HG02981 (cell line): ENCODE data around the gene COL25A1.

Experiments used
- ATAC-seq: cut with Tn5 transposase; IDR thresholded peaks from one replicate; pipeline ENCODE4 v1.9.1; 2021; ENCODE audit warnings: mild to moderate bottlenecking, moderate library complexity; ENCODE audit not compliant: unreplicated experiment

Gene COL25A1

DNA sequence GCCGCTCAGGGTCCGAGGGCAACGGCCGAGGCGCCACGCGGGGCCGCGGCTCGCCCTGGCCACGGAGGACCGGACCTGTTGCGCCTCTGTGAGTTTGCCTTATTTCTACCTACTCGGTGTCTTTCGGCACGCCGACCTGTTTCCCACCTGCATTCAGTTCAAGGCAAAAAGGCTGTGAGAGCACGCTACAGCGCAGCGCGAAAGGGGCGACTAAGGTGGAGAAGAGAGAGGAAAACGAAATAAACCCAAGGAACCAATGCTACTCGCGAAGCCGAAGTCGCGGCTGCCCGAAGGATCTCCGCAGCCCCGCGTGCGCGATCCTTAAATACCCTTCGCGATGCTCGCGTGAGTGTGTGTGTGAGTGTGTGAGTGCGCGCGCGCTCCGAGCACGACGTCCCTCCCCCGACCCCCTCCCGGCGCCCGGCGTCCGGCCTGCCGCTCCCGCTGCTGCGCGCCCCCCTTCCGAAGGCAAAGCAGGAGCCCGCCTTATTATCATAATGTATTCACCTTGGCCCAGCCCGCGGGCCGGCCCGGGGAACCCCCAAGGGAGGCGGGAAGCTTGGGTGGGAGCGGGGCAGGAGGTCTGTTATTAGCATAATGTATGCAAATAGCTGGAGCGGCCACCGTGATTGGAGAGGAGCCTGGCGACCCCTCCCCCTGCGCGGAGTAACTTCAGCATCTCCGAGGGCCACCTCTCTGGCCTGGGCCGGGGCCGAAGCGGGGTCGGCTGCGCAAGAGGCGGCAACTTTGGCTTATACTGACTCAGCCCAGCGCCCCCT, at the start of gene COL25A1:
COL25A1 (minus strand) TSS at position 298 of the 779 bp plus-strand sequence.
- ATAC-seq, result no peak

DNA sequence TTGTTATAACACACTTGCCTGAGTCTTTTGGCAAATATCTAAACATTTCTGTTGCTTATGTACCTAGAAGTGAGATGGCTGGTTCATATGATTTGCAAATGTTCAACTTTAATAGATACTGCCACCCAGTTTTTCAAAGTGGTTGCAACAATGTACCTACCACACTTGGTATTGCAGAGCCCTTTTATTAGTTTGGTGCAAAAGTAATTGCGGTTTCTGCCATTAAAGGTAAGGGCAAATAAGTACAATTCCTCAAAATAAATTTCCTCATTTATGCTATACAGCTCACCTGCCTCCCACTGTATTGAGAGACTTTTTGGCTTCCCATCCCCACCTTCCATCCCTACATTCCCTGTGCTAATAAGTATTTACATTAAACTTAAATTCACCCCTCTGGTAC, 47.7 kb upstream of the COL25A1 start:
- ATAC-seq, result no peak

DNA sequence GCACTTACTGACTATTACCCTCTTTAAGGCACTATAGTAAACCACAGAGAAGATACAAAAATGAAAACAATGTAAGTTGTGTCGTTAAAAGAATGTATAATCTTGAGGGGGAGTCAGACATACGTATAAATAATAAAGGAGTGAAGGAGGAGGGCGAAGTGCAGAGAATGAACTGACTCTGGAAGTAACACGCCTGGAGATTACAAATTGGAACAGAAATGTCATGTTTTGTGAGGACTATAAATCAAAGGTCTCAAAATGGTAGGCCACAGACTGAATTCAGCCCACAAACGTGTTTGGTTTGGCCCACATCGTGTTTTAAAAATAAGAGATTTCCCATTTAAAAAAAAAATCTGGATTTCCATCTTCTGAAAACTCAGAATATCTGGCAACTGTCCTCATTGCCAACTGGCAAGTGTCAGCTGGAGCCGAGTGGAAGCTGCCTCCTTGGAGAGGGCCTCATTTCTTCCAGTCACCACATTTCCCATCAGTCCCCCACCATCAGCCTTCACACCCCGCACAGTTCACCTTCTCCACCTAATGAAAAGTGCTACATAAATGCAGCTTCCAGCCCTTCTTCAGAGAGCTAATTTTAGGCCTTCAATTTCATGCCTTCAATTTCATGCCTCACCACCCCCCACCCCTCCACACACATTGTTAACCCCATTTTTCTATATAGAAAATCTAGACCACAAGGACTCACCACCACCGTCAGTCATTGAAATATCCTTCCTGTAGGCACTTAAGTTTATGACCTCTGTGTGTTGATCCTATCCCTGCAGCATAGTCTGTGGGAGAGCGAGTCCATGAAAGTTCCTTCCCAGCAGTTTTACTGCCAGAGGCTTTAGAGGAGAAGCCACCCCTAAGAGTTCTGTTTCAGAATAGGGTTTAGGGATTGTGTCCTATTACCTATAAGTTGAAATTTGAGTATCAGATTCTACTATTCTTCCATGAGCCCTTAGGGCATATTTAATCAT, 32.0 kb upstream of the COL25A1 start:
- no peak for ATAC-seq

DNA sequence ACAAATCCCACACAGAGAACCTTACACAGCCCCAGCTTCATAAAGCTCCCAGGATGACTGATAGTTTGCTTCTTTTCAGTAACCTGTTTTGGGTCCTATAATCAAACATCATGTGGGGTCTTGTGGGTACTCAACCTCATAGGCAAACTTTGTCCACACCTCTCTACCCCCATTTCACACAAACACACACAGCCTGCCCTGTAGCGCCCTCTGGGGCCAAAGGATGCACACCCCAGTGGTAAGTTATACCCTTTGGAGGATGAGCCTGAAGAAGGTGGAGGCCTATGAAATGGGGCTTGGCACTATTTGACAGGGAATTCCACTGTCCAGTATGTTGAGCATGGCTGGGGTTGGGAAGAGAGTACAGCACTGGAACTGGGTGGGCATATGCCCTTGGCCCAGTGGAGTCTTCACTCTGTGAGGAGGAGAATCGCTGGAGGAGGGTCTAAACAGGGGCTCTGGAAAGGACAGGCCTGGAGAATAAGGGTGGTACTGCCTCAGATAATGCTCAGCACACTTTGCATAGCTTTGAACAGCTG, 30.5 kb upstream of the COL25A1 start:
- no peak for ATAC-seq

DNA sequence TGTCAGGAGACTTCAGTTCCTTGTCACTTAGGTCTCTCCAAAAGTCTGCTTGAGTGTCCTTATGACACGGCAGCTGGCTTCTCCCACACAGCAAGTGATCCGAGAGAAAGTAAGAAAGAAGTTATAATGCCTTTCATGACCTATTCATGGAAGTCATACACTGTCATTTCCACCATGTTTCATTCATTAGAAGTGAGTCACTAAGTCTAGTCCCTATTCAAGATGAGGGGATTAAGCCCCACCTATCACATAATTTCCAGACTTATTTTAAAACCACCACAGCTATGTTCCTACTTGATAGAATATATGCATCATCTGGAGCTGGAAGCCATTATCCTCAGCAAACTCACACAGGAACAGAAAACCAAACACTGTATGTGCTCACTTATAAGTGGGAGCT, 25.2 kb upstream of the COL25A1 start:
- ATAC-seq, result no peak

DNA sequence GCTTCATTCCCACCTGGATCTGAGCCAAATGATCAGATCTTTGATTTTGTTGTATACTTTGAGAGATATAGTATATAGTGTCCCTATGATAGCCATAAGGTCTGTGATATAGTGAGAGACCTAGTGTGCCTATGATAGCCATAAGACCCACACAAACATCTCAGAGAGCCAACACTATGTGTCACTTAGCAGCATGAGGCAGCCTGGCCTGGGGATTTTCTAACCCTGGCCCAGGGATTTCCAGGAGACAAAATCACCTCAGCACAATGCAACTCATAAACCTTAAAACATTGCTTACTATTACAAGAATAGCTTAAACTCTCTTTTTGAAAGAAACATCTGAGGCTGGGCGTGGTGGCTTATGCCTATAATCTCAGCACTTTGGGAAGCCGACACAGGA, 23.2 kb upstream of the COL25A1 start:
- ATAC-seq, result no peak

DNA sequence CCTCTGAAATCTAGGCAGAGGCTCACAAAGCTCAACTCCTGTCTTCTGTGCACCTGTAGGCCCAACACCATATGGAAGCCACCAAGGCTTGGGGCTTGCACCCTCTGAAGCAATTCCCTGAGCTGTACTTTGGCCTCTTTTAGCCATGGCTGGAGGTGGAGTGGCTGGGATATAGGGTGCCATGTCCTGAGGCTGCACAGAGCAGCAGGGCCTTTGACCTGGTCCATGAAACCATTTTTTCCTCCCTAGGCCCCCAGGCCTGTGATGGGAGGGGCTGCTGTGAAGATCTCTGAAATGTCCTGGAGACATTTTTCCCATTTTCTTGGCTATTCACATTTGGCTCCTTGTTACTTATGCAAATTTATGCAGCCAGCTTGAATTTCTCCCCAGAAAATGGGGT, 20.9 kb upstream of the COL25A1 start:
- ATAC-seq, result no peak

DNA sequence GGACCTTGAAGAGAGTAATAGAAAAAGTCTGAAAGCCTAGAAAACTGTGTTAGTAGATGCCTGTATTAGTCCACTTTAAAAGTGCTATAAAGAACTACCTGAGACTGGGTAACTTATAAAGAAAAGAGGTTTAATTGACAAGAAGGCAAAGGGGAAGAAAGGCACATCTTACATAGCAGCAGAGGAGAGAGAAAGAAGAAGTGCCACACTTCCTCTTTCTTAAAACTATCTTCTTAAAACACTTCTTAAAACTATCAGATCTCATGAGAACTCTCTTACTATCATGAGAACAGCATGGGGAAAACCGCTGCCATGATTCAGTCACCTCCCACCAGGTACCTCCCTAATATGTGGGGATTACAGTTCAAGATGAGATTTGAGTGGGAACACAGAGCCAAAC, 18.8 kb upstream of the COL25A1 start:
- ATAC-seq, result no peak

DNA sequence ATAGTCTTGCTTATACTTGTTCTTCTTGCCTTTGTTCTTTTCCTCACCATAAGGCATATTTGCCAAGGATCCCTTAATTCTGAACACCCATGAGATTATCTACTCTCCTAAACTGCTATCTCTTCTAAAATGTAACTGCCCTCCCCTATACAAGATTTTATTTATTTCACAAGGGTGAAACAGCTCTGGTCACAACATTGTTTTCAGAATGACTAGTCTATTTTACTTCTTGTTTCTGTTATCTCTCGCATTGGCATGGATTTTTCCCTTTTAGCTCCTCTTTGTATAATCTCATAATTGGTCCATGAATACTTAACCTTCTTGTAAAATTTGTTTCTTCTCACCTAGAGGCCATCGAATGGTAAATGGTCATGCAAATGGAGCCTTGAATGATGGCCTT, 17.2 kb upstream of the COL25A1 start:
- no peak for ATAC-seq

DNA sequence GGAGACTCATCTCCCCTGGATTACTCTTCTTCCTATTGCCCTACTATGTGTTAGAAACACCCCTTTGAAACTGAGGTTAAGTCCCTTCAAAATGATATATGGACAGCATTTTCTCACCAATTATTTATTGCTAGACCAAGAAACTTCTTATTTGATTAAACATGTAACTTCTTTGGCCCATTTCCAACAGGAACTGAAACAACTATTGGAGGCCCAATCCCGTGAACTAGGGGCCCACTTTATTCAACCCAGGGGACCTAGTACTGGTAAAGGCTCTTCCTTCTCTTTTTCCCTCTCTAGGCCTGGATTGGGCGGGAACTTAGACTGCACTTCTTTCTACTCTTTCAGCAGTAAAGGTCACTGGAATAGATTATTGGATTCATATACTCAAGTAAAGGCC, 16.7 kb upstream of the COL25A1 start:
- ATAC-seq, result no peak

DNA sequence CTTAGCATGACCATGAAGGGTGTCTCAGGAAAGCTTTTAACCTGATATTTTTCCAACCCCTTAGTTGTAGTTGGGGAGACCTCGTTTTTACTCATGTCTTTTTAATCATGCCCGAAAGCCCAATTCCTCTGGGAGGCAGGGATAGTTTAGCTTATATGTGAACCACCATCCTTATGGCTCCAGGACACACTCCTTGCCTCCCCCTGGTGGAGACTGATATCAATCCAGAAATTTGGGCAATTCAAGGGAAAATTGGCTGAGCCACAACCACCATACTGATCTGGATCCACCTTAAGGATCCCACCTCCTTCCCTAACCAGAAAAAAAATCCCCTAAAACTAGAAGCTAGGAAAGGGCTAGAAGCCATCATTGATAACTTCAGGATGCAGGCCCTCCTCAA, 13.4 kb upstream of the COL25A1 start:
- ATAC-seq, result no peak

DNA sequence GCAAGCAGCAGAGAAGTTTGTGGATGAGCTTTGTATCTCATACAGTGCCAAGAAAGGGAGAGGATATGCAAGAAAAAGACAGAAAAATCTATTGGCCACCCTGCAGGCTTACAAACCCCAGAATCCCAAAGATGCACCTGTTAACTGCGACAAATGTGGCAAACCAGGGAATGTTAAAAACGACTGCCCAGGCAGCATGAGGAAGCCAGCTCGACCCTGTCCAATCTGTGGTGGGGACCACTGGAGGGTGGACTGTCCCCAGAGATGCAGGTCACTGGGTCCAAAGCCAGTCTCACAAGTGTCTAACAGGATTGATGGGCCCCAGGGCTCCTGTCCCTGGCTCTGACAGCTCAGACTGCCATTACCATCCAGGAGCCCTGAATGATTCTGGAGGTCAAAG, 12.9 kb upstream of the COL25A1 start:
- ATAC-seq, result no peak

DNA sequence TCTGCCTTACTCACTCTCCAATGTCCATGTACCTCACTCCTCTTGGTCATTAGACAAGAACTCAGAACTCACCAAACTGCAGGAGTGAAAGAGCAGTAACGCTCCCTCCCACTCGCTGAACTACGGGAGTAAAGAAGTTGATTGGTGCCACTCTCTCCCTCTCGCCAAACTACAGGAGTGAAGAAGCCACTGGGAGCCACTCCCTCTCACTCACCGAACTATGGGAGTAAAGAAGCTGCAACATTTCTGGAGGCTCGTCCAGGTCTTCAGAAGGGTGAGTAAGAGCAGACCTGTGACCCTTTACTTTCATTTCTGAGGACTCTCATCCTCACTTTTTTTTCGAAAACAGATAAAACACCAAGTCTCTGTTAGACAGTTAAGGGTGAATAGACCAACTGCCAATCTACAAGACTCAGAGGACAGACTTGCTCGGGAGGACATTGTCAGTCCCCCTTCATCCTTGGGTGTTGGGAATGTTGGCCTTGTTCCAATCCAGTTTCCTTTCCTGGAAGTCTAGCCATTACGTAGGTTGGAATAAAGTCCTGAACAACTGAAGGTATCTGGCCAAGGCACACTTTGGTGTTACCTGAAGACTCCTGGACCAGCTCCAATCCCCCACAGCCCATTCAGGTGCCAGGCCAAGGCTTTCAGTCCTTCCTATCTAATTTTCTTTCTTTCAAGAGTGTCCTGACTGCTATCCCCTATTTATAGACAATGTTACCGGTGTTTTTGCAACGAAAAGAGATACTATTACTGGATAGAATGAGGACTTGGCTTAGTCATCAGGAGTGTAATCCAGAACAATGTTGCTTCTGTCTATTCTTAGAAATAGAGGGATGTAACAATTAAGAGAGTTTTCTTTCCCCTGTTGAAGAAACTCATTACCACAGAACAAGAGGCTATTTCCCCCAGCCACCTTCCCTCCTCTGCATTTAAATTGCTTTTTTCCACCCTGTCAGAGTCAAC, 11.0 kb upstream of the COL25A1 start:
- ATAC-seq, result no peak

DNA sequence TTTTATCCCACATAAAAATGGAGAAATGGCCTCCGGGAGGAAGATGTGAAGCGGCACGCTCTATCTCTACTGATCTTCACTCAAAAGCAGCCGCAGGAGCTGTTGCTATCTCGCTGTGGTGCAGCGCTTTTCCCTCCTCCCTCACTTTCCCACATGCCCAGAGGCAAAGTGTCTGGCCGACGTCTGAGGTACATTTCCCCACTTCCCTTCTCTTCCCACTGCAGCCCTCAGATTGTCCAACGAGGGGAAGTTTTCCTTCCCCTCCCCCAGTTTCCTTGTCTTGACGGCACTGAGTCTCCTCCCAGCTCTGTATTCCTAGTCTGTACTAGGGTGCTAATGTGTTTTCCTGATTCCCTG, 660 bp upstream of the COL25A1 start:
- ATAC-seq, result no peak

DNA sequence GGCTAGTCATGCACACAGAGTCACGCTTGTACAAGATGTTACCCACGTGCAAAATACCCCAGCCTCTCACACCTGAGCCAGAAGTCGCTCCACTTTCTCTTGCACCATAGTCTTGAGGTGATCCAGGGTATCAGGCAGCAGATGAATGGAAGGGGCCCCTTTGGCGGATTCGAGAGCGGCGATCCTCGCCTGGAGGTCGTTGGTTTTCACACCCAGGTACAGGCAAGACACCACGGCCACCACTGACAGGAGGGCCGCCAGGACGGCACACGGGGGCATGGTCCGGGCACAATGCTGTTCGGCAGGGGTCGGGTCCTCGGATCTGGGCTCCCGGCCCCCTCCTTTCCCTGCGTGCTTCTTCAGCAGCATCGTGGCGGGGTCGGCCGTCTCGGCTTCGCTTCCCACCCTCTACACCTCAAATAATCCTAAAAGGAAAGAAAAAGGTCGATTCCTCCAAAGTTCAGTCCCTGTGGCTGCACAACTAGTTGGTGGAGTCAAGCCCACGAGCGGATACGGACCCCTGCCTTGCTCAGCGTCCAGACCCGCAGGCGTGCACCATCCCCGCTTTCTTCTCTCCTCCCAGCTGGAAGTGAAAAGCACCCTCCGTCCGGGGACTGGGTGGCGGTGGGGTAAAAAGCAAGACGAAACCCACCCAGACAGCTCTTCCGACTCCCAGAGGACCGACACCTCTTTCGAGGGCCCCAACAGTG, 652 bp downstream of the COL25A1 start:
- ATAC-seq, result no peak

DNA sequence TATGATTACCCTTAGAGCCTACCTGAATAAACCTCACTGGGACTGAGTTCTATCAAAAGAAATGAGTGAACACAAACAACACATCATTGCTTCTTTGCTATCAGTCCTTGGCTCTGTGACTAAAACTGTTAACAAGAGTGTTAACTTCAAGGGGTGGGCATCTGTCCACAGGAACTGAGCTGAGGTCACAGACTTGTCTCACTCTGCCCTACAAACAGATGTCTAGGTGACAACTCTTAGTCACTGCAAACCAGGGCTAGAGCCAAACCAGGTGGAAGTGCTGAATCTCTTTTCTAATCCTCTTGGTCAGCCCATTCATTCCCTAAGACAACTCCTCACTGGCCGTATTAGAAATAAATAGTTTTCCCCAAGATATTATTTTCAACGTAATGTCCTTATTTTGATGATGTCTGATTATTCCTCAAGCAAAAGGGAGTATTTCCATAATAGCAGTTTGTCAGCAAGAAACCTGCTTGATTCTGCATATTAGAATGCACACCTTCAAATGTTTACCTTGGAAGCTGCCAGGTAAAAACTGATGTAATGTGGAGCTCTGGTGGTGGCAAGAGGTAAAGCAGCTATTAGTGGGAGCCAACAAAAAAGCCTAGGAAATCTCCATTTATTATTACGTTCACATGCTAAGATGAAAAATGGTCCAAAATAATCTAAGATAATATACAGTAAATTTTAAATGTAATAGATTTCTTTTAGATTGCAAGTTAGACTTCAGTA, 4.0 kb downstream of the COL25A1 start:
- ATAC-seq, result no peak

DNA sequence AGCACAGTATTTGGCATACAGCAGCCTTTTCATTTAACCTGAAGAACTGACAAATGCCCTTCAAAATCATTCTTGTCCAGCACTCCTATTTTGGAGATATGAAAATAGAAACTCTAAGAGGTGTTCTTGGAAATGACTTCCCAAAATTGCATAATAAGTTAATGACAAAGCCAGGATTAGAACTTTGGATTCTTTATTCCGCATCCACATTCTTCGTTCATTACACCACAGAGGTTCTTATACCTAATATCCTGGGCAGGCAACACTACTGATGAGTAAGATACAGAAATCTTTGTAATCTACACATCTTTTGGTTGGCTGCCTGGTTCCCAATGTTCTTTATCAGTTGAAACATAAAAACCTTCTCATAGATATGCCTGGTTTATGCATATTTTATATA, 5.9 kb downstream of the COL25A1 start:
- ATAC-seq, result no peak

DNA sequence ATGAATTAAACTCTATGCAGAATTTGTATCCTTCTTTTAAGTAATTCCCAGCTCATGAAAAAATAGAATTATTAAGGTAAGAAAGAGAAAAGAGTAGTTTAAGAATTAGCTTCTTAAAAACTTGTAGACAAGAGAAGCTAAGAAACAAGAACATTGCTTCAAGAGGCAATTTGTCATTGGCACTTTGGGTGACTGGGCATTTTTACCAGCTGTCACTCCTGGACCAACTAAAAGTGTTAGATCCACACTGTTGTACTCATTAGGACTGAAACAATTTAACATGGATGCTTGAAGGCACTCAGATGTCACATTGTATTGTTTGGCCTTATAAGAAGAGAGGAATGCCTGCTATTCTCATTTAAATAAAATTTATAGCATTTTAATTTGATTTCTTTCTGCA, 7.4 kb downstream of the COL25A1 start:
- no peak for ATAC-seq

DNA sequence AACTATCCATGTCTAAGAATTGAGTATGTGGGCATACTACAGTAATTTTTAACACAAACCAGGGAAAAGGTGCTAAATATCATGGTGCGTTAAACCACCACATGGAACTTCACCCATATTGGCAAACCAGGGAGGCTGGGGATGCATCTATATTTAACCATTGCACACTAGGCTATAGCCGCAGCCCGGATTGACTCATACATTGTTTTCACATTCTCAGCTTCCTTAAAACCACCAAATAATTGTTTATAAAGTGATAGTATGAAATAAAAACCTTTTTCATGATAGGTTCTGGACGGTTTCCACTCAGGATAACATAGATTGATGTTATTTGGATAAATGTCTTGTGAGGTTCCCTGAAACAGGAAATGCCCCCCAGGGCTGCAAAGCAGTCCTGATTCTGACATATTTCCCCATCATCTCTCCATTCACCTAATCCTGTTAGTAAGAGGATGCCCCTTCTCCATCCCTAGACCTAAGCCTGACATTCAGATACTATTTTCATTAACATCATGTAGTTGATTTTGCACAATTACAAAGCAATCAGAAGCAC, 7.9 kb downstream of the COL25A1 start:
- ATAC-seq, result no peak
